ENCODE measurements around the gene KLF7.

DNA sequence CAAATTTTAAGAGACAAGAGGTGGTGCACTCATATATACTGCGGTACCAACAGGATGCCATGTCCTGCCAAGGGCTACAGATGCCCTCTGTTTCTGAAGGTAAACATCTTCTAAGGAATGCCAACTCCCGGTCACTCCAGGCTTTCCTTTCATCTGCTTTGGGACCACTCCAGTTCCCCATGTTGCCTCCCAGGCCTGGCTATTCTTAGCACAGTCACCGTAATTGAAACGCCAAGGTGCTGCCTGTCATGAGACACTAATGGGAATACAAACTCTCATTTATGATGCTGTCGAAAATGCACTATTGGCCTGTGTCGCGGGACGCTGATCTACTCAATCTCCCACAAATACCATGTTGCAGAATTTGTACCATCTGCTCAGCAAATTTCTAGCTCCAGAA lies 79.6 kb downstream of the KLF7 start:
- TF ChIP-seq POLR2A (IDR thresholded peaks at IDR 0.05) (no peak), EP300 (IDR thresholded peaks at IDR 0.05) (no peak)
- TF ChIP-seq, protein P1, sequence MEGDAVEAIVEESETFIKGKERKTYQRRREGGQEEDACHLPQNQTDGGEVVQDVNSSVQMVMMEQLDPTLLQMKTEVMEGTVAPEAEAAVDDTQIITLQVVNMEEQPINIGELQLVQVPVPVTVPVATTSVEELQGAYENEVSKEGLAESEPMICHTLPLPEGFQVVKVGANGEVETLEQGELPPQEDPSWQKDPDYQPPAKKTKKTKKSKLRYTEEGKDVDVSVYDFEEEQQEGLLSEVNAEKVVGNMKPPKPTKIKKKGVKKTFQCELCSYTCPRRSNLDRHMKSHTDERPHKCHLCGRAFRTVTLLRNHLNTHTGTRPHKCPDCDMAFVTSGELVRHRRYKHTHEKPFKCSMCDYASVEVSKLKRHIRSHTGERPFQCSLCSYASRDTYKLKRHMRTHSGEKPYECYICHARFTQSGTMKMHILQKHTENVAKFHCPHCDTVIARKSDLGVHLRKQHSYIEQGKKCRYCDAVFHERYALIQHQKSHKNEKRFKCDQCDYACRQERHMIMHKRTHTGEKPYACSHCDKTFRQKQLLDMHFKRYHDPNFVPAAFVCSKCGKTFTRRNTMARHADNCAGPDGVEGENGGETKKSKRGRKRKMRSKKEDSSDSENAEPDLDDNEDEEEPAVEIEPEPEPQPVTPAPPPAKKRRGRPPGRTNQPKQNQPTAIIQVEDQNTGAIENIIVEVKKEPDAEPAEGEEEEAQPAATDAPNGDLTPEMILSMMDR (IDR thresholded peaks at IDR 0.05) = no peak
